ENCODE data around the gene SUSD3. TPM values are rescaled to one million over a fixed set of nuclear protein-coding genes. Genes with fewer than 3 reads are reported as not detected.

SUSD3 gene
- total and polyA plus RNA-seq, 2 of the 4 experiments (the other 2 are of a cell fraction): 0.54 to 1.5 TPM

- in situ Hi-C loops (cut with MboI; ENCODE audit: low sequenced_read_pairs): no loop called here
These were observed 13.0 kb upstream of the SUSD3 start for GRCh38 chr9:93045521-93045920.

More at GRCh38 chr9:93045521-93045920, 13.0 kb upstream of the SUSD3 start:
- Histone ChIP-seq H2BK20ac (ENCODE audit: low read depth, low read length) (no peak overlapping the region), H3K14ac (replicated peaks; ENCODE audit: low read depth, low read length) (no peak overlapping the region), H3K27ac (ENCODE audit: insufficient read depth, low read length) (no peak overlapping the region), H4K5ac (ENCODE audit: low read depth, low read length) (no peak overlapping the region), H3K4me3 (ENCODE audit: insufficient read depth, low read depth, low read length) (no peak overlapping the region), H3K23ac (ENCODE audit: low read depth, low read length) (no peak overlapping the region), H4K91ac (ENCODE audit: insufficient read depth, low read depth, low read length) (no peak overlapping the region), H3K56ac (ENCODE audit: extremely low read depth, insufficient read depth, low read length) (no peak overlapping the region), H3K9me1 (ENCODE audit: insufficient read depth, low read length) (no peaks in the 10 kb centered on the region), H4K20me1 (ENCODE audit: insufficient read depth, low read length) (no peaks in the 10 kb centered on the region), H2BK120ac (ENCODE audit: low read depth, low read length) (no peak overlapping the region), H3K27me3 (ENCODE audit: control insufficient read depth, insufficient read depth, low read length) (peaks cover 12% of the 10 kb centered on the region; the same call in 1 of the 2 replicates), H4K8ac (ENCODE audit: low read depth in 2 of 2, low read length in 2 of 2) (no peak overlapping the region), H3K9ac (ENCODE audit: low read depth, low read length) (no peak overlapping the region), H3K4me1 (ENCODE audit: control insufficient read depth, insufficient read depth, low read length) (no peaks in the 10 kb centered on the region), H2BK15ac (ENCODE audit: low read depth, low read length) (no peak overlapping the region), H3K79me1 (ENCODE audit: low read depth in 1 of 2, low read length in 2 of 2) (no peaks in the 10 kb centered on the region), H3K9me3 (ENCODE audit: control insufficient read depth, insufficient read depth, low read length) (peaks cover 2% of the 10 kb centered on the region), H3K18ac (ENCODE audit: low read depth, low read length) (no peak overlapping the region), H2BK5ac (ENCODE audit: low read depth, low read length, poor library complexity, severe bottlenecking) (no peak overlapping the region), H2AK5ac (ENCODE audit: low read depth, low read length) (no peak overlapping the region), H2AFZ (replicated peaks; ENCODE audit: low read length, poor library complexity) (no peak overlapping the region), H3K4ac (ENCODE audit: low read depth, low read length) (no peak overlapping the region), H3K4me2 (ENCODE audit: low read depth, low read length) (no peak overlapping the region), H3K36me3 (ENCODE audit: control insufficient read depth, insufficient read depth, low read length) (no peaks in the 10 kb centered on the region), H2AK9ac (replicated peaks; ENCODE audit: low read depth, low read length, poor library complexity) (no peak overlapping the region)
- WGBS, 2 experiments (ENCODE audit: extremely low coverage in 2 of 2, insufficient read length in 1 of 2): no CpG with 5 or more reads among the region's 2 CpGs
- no TSS peak for BruUV-seq (replicated peaks)
- intact Hi-C loops (cut with micrococcal nuclease): no loop called here
- ATAC-seq (ENCODE audit: low read depth): no peak
- TF ChIP-seq MXI1 (IDR thresholded peaks at IDR 0.05; ENCODE audit: borderline replicate concordance, low read depth, low read length) (no peak), MAFK (IDR thresholded peaks at IDR 0.05; ENCODE audit: low read depth, low read length) (no peak), NFE2L2 (IDR thresholded peaks at IDR 0.05; ENCODE audit: low read depth, low read length) (no peak), ELK1 (IDR thresholded peaks at IDR 0.05; ENCODE audit: borderline replicate concordance, low read depth, low read length) (no peak), POLR2A (IDR thresholded peaks at IDR 0.05; ENCODE audit: low read depth, low read length) (no peak), CHD1 (IDR thresholded peaks at IDR 0.05; ENCODE audit: low read depth, low read length) (no peak), RCOR1 (IDR thresholded peaks at IDR 0.05; ENCODE audit: insufficient replicate concordance, low read length) (no peak), SMC3 (IDR thresholded peaks at IDR 0.05; ENCODE audit: low read depth, low read length) (no peak), CEBPB (IDR thresholded peaks at IDR 0.05; ENCODE audit: low read depth, low read length) (no peak), FOS (IDR thresholded peaks at IDR 0.05; ENCODE audit: low read depth, low read length) (no peak), MAZ (IDR thresholded peaks at IDR 0.05; ENCODE audit: borderline replicate concordance, low read depth, low read length) (no peak), RAD21 (IDR thresholded peaks at IDR 0.05; ENCODE audit: low read length) (no peak), BHLHE40 (IDR thresholded peaks at IDR 0.05; ENCODE audit: low read depth, low read length) (no peak), RFX5 (IDR thresholded peaks at IDR 0.05; ENCODE audit: low read depth, low read length) (no peak)
- TF ChIP-seq, protein P1, sequence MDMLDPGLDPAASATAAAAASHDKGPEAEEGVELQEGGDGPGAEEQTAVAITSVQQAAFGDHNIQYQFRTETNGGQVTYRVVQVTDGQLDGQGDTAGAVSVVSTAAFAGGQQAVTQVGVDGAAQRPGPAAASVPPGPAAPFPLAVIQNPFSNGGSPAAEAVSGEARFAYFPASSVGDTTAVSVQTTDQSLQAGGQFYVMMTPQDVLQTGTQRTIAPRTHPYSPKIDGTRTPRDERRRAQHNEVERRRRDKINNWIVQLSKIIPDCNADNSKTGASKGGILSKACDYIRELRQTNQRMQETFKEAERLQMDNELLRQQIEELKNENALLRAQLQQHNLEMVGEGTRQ (IDR thresholded peaks at IDR 0.05; ENCODE audit: low read depth, low read length): no peak
- TF ChIP-seq, protein P2, sequence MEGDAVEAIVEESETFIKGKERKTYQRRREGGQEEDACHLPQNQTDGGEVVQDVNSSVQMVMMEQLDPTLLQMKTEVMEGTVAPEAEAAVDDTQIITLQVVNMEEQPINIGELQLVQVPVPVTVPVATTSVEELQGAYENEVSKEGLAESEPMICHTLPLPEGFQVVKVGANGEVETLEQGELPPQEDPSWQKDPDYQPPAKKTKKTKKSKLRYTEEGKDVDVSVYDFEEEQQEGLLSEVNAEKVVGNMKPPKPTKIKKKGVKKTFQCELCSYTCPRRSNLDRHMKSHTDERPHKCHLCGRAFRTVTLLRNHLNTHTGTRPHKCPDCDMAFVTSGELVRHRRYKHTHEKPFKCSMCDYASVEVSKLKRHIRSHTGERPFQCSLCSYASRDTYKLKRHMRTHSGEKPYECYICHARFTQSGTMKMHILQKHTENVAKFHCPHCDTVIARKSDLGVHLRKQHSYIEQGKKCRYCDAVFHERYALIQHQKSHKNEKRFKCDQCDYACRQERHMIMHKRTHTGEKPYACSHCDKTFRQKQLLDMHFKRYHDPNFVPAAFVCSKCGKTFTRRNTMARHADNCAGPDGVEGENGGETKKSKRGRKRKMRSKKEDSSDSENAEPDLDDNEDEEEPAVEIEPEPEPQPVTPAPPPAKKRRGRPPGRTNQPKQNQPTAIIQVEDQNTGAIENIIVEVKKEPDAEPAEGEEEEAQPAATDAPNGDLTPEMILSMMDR (conservative IDR thresholded peaks at IDR 0.05; ENCODE audit: low read depth, low read length): no peak
- dilution Hi-C loops (cut with HindIII; ENCODE audit: low sequenced_read_pairs, unreplicated experiment): no loop called here
- DNase-seq: no peak
- POLR2A ChIA-PET (ENCODE audit: unreplicated experiment): no interaction called here
- CTCF ChIA-PET: no interaction called here
